AG04449 (cell line): ENCODE measurements around the gene RBM4B.
"Not testable (repeated sequence)": the region's sequence is repeated elsewhere in the genome, so short reads cannot be mapped to it uniquely, and the experiment has no call there.

ENCODE experiments used
- CTCF ChIA-PET: fragments of 350-600 bp; formaldehyde crosslinking; extraction: SDS; loops from one replicate; lab custom pipeline; 2021; ENCODE audit warnings: antibody characterized with exemption; lab: Yijun Ruan, JAX
- POLR2A ChIA-PET: fragments of 400-600, 350-600 bp; formaldehyde crosslinking; extraction: SDS; loops from one replicate; lab custom pipeline; 2020; ENCODE audit warnings: antibody characterized with exemption, inconsistent platforms; lab: Yijun Ruan, JAX
- DNase-seq: peaks from one replicate; pipeline ENCODE4 v3.0.0-alpha.2; 2010; ENCODE audit warnings: low read depth, low spot score
- H3K4me3 ChIP-seq: 2 replicates; pipeline ENCODE4 v1.5.1; 2011; ENCODE audit warnings: low read depth, mild to moderate bottlenecking, control low read depth, low read length
- CTCF ChIP-seq: IDR thresholded peaks from one replicate; pipeline ENCODE4 v1.5.1; 2011; ENCODE audit warnings: mild to moderate bottlenecking, moderate library complexity, low read length, control low read depth, inconsistent platforms; ENCODE audit not compliant: insufficient read depth; ENCODE audit errors: missing control alignments

Gene RBM4B

GRCh38 chr11:66677599-66678375 is at the start of gene RBM4B:
Gene RBM4B, minus strand, starts transcription at chr11:66677887. Its CDS starts 808 bp downstream, at chr11:66677079.
- peak; percentile 59 for DNase-seq
- no peak for TF ChIP-seq CTCF
- POLR2A ChIA-PET = interaction anchor here (0.6 to 2.0 kb wide), 12 partner anchors 15 to 268 kb away, joined by 3 to 11 read pairs (median 4); partner anchors contain the start of genes ACTN3, BBS1, CCDC87 and CCS
- H3K4me3 ChIP-seq = peak within 1 kb of the TSS; percentile 75
- CTCF ChIA-PET = interaction anchor here (0.7 to 7.0 kb wide), 49 partner anchors 9 to 291 kb away, joined by 3 to 115 read pairs (median 5); partner anchors contain the start of genes BBS1, CCDC87, CCS and CTSF

GRCh38 chr11:66725647-66726046 is 48.0 kb upstream of the RBM4B start:
- ChIA-PET POLR2A (no interaction called here), CTCF (interaction anchor here (0.8 to 2.5 kb wide), 8 partner anchors 12 to 339 kb away, joined by 3 to 9 read pairs (median 4); no protein-coding TSS in a partner anchor)
- no peak for TF ChIP-seq CTCF
- no peak overlapping the region for H3K4me3 ChIP-seq
- peak; percentile 5 for DNase-seq

- POLR2A ChIA-PET = no interaction called here
- H3K4me3 ChIP-seq = no peak overlapping the region
- no peak for TF ChIP-seq CTCF
- DNase-seq = no peak
- CTCF ChIA-PET = interaction anchor here (0.8 to 2.5 kb wide), 5 partner anchors 12 to 109 kb away, joined by 3 to 9 read pairs (median 4); no protein-coding TSS in a partner anchor
These were observed 47.4 kb upstream of the RBM4B start for GRCh38 chr11:66725114-66725513.

- CTCF ChIA-PET = interaction anchor here (1.1 to 1.2 kb wide), 2 partner anchors 13 to 30 kb away, joined by 3 to 4 read pairs; no protein-coding TSS in a partner anchor
- DNase-seq, H3K4me3 ChIP-seq: not testable (repeated sequence)
- POLR2A ChIA-PET = interaction anchor here (1.0 kb wide), 1 partner anchor 132 kb away, joined by 3 read pairs; no protein-coding TSS in a partner anchor
These were observed 46.5 kb upstream of the RBM4B start for GRCh38 chr11:66724167-66724566.

GRCh38 chr11:66723693-66724092 is 46.0 kb upstream of the RBM4B start:
- CTCF ChIA-PET = interaction anchor here (0.8 to 1.2 kb wide), 3 partner anchors 11 to 160 kb away, joined by 3 to 4 read pairs (median 3); no protein-coding TSS in a partner anchor
- H3K4me3 ChIP-seq = no peak overlapping the region
- TF ChIP-seq CTCF = no peak
- DNase-seq = no peak
- POLR2A ChIA-PET = interaction anchor here (1.0 kb wide), 1 partner anchor 132 kb away, joined by 3 read pairs; no protein-coding TSS in a partner anchor

GRCh38 chr11:66722745-66723651 is 45.3 kb upstream of the RBM4B start:
- CTCF ChIA-PET = interaction anchor here (0.8 to 1.2 kb wide), 4 partner anchors 10 to 160 kb away, joined by 3 to 4 read pairs (median 4); no protein-coding TSS in a partner anchor
- DNase-seq = no peak
- H3K4me3 ChIP-seq = no peak overlapping the region
- TF ChIP-seq CTCF = no peak
- POLR2A ChIA-PET = interaction anchor here (1.0 kb wide), 1 partner anchor 133 kb away, joined by 3 read pairs; no protein-coding TSS in a partner anchor
